ENCODE results near the gene EEF1AKMT4. TPM values are rescaled to one million over a fixed set of nuclear protein-coding genes. Genes with fewer than 3 reads are reported as not detected.

EEF1AKMT4 gene
- total RNA-seq (2014; rRNA removed), result 2.9 and 5.2 TPM in 2 replicates
- 3.9 TPM for polyA plus RNA-seq (2012)

DNA sequence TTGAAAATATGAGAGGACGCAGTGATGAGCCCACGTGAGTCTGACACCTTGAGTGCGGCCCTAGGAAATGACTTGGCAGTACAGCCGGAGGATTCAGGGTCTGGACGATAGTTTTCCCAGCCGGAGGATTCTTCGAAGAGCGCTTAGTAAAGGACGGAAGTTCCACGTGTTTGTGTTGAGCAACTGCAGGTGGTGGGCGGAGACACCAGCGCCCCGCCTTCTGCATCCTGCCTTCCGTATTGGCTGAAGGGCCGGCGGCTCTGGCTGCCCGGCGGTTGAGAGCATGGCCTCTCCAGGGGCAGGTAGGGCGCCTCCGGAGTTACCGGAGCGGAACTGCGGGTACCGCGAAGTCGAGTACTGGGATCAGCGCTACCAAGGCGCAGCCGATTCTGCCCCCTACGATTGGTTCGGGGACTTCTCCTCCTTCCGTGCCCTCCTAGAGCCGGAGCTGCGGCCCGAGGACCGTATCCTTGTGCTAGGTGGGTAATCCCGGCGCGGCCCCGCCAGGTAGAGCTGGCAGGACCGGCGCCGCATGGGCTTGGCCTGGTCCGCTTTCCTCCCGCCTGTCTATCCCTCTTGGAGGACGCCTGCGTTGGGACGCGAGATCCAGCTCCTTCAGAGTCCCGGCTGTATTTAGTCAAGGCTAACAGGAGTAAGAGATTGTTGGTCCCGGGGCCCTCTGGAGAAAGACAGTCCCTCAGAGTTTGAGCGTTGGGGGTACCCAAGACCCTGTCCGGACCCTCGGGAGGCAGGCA, at the start of gene EEF1AKMT4:
Gene EEF1AKMT4 (plus strand): TSS at position 261 of the 755 bp plus-strand sequence. CDS start 23 bp downstream, at position 284.
- DNase-seq (ENCODE audit: low read depth), result peak; percentile 97

DNA sequence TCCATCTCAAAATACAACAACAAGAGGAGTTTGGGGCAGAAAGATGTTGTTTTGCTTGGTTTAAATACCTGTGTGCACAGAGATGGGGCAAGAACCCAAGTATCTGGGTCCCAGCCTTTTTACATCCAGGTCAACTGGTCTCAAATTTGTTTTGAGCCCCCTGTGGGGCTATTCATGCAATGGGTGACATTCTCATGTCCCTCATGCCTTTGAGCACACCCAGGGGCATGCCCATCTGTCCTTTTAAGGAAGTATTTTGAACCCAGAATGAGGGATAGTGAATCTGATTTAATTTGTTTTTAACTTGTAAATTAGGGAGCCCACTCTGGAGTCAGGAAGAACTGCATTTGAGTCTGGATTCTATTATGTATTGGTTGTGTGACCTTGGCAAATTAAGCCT, 48.6 kb upstream of the EEF1AKMT4 start:
- DNase-seq (ENCODE audit: low read depth), result no peak

DNA sequence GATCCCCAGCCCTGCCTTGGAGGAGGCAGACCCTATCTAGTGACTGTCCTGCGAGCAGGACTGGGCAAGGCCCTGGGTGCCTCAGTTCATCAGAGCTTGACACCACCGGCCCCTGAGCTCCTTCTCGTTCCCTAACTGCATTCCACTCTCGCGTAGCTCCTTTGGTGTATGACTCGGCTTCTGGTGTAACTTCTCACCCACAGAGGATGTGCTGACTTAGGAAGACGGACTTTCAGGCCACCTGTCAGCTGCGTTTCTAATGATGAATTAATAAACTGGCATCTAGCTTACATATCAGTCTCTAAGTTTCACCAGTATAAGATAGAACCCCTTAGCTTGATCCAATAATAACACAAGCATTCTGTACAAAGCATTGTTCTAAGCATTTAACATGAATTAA, 45.9 kb upstream of the EEF1AKMT4 start:
- DNase-seq (ENCODE audit: low read depth), result peak; percentile 25

DNA sequence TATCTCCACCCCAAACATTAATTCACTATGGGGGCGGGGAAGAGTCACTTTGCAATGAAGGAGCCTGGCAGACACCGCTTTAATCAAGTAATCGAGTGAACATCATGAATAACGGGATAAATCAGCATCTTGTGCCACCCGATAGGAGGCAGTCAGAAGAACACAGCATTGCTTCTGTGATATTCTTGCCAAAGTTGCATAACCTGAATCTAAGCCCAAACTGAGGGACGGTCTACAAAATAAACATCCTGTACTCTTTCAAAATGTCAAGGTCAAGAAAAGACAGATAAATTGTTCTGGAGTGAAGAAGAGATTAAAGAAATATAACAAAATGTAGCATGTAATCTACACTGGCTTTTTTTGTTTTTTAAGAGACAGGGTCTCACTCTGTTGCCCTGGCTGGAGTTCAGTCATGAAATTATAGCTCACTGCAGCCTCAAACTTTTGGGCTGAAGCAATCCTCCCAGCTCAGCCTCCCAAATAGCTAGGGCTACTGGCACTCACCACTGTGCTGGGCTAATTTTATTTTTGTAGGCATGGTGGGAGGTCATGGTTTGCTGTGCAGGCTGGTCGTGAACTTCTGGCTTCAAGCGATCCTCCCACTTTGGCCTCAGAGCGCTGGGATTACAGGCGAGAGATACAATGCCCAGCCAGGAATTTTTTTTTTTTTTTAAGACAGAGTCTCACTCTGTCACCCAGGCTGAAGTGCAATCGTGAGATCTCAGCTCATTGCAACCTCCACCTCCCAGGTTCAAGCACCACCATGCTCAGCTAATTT, 40.1 kb upstream of the EEF1AKMT4 start:
- DNase-seq (ENCODE audit: low read depth), result no peak

DNA sequence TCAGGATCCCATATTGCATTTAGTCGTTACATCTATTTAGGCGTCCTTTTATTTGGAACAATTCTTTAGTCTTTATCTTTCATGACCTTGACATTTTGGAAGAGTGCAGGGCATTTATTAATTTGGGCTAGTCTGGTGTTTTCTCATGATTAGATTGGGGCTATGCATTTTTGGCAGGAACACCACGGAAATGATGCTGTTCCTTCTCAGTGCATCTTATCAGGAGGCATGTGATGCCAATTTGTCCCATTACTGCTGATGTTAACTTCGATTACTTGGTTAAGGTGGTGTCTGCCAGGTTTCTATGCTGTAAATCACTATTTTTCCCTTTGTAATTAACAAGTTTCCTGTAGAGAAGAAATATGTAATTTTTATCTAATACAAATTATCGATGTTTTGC, 38.2 kb upstream of the EEF1AKMT4 start:
- DNase-seq (ENCODE audit: low read depth), result no peak

DNA sequence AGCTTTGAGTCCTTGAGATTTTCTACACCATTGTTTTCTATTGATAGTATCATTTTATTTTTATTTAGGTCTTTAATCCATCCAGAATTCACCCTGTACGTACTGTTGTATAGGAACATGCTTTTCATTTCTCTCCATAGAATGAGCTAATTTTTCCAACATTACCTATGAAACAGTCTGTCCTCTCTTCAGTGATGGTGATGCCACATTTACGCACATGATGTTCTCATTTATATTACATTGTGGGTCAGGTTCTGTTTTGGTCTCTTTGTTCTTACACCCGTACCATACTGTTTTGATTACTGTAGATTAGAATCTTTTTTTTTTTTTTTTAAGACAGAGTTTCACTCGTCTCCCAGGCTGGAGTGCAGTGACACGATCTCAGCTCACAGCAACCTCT, 37.8 kb upstream of the EEF1AKMT4 start:
- DNase-seq (ENCODE audit: low read depth), result no peak

DNA sequence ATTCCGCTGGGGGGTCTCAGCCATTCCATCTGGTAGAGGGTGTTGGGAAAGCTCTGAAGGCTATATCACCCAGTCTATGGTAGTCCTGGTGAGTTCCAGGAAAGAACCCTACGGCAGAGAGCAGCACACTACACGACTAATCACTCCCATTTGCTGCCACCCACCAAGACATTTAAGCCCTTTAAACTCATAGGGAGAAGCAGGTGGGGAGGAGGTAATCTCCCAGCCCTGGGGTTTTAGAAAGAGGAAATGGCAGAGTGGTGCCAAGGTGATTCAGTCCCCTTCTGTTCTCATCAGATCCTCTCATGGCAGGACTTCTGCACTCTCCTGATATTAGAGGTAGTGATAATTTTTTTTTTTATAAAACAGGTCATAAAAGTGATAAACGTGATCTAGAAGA, 30.7 kb upstream of the EEF1AKMT4 start:
- no peak for DNase-seq (ENCODE audit: low read depth)

DNA sequence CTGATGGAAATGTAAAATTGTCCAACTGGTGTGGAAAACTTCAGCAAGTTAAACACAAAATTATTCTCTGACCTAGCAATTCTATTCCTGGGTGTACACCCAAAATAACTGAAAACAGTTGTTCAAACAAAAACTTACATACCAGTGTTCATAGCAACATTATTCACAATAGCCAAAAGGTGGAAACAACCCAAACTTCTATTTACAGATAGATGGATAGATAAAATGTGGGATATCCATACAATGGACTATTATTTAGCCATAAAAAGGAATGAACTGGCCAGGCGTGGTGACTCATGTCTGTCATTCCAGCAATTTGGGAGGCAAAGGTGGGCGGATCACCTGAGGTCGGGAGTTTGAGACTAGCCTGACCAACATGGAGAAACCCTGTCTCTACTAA, 27.0 kb upstream of the EEF1AKMT4 start:
- no peak for DNase-seq (ENCODE audit: low read depth)

DNA sequence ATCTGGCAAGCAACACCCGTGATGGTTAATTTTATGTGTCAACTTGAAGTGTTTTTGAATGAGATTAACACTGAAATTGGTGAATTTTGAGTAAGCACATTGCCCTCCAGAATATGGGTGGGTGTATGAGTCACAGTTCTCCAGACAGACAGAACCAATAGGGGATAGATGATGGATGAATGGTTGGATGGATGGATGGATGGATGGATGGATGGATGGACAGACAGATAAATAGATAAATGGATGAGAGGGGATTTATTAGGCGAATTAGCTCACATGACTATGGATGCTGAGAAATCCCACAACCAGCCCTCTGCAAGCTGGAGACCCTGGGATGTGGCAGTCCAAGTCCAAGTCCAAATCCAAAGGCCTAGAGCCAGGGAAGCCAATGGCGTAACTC, 25.5 kb upstream of the EEF1AKMT4 start:
- no peak for DNase-seq (ENCODE audit: low read depth)

DNA sequence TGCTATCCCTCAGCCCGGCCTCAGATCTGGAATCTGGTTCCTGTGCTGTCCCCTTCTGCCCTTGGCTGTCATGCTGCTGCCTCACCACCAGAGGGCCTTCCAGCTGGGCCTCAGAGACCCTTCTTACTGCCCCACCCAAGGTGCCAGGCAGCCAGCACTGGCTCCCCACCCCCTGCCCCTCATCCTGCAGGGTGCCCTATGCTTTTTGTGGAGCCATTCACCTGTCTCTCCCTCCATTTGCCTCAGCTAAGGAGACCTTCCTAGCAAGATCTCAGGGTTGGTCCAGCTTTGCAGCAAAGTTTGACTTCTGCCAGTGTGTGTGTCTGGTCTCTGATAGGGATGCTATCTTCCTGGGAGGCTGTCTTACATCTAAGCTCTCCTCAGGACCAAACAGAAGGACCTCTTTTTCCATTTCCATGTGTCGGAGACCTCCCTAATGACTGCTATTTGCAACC, 22.0 kb upstream of the EEF1AKMT4 start:
- DNase-seq (ENCODE audit: low read depth), result no peak

DNA sequence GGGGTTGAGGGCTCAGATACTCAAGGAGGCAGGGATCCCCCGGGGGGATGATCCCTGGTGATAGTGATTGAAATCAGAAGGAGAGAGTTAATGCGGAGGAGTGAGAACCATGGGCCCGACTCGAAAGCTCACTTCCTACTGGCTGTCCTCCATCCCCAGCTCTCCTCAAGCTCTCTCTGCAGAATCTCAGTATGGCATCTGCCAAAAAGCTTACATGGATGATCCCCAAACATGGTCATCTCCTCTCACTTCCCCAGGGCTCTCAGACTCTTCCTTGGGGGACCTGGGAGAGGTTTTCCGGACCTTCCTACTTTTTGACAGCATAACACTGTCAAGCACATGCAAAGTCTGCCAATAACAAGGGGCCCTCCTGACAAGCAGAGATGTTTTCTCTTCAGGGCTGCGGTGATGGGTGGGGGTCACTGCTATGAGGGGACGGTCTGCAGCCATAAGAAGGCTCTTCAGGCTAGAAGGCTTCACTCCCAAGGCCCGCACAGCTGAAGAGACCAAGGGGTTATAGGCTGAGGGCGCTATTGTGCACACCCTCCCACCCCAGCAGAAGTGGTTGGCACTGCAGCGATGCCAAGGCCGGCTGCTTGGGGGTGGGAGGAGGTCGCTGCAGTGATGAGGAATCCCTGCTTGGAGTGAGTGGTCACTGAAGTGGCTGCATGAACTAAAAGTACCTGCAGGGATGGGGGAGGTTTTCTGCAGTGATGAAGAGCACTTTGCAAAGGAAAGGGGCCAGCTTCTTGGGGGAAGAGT, 20.9 kb upstream of the EEF1AKMT4 start:
- no peak for DNase-seq (ENCODE audit: low read depth)

DNA sequence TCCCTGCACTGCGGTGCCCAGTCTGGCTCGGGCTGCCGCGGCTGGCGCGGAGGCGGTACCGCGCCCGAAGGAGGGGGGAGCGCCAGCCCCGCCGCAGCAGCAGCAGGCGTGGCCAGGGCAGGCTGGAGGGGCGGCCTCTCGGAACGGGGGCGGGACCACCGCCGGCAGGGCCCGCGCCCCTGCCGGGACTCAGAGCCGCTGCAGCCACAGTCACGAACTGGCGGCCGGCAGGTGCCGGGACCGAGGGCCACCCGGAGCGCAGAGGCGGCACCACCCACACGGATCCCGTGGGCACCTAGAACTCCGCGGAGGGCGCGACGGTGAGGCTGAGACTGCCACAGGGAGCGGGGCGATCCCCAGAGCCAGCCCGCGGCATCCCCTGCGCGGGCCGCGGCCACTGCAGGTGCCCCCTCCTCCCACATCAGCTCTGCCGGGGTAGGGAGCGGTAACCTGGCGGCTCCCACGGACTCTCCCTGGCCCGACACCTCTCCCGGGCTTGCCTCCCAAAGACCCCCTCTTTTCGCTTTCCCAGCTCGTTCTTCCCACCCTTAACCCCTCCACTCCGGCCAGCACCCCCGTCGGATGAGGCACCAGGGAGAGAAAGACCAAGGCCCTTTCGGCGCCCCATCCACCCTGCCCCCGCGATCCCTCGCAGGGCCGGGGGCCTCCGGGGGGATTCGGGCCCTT, 19.9 kb upstream of the EEF1AKMT4 start, which contains the start of gene VWA5B2:
Gene VWA5B2 (plus strand): TSS at position 192 of the 687 bp plus-strand sequence. CDS start 944 bp downstream, outside the sequence.
- no peak for DNase-seq (ENCODE audit: low read depth)

DNA sequence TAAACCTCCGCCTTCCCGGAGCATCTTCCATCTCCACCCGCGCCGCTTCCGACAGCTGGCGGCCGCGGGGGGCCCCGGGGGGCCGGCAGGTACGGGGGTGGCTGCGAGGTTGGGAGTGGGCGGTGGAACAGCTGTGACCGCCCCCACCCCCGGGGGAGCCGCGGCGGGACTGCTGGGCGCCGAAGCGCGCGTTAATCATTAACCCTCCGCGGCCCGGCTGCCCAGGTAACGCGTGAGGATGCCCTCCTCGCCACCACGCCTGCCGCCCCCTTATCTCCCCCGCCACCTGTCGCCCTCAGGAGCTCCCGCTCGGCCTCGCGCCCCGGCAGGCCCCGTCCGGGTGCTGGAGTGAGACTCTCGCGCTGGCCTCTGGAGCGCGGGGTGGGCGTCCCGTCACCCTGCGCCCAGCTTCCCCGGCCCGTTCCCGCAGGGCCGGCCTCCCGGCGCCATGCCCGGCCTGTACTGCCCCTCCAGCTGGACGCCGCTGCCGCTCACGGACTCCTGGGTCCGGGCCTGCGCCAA, 19.3 kb upstream of the EEF1AKMT4 start:
- no peak for DNase-seq (ENCODE audit: low read depth)

DNA sequence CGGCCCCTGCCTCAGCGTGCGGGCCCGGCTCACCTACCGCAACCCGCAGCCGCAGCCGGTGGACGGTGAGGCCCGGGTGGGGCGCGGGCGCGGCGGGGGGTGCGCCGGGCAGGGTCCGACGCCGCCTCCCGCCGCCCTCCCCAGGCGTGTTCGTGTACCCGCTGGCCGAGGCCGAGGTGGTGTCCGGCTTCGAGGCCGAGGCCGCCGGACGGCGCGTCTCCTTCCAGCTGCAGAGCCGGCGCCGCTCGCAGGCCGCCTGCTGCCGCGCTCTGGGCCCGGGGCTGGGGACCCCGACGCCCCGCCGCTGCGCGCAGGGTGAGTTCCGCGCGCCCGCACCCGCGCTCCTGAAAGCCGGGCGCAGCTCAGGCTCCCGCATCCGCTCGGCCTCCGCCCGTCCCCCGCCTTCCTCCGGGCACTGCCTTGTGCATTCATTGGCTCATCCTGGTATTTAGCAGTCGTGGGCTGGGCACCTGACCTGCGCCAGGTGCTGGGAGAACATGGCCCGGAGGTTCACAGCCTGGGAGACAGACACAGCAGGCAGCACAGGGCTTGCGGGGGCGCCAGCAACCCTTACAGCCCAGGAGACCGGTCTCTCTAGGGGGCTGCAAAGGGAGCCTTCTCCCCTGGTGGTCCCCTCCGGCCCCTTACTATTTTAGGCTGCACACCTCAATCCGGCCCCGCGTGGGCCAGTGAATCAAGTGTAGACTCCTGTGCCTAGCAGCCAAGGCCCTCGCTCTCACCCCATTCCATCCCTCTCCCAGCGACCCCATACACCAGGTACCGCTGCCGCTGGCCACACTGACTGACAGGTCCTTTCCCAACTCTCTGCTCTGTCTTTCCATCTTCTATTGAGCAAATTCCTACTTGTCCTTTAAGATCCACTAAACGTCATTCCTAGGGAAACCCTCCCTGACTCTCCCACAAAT, 18.6 kb upstream of the EEF1AKMT4 start:
- DNase-seq (ENCODE audit: low read depth), result no peak

DNA sequence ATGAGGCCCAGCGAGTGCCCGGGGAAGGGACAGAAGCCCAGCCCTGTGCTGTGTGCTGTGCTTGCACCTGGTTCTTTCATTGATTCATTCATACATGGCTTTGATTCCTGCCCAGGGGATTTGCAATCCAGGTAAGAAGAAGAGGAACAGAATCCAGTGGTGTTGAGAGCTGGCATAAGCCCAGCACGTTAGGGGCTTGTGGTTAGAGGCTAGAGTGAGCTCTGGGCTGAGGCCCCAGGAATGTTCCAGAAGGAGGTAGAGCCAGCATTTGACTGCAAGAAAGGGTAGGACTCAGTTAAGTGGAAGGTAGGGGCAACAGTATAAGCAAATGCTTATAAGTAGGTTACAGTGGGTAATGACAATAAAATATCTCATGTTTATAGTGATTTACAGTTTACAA, 17.8 kb upstream of the EEF1AKMT4 start:
- no peak for DNase-seq (ENCODE audit: low read depth)

DNA sequence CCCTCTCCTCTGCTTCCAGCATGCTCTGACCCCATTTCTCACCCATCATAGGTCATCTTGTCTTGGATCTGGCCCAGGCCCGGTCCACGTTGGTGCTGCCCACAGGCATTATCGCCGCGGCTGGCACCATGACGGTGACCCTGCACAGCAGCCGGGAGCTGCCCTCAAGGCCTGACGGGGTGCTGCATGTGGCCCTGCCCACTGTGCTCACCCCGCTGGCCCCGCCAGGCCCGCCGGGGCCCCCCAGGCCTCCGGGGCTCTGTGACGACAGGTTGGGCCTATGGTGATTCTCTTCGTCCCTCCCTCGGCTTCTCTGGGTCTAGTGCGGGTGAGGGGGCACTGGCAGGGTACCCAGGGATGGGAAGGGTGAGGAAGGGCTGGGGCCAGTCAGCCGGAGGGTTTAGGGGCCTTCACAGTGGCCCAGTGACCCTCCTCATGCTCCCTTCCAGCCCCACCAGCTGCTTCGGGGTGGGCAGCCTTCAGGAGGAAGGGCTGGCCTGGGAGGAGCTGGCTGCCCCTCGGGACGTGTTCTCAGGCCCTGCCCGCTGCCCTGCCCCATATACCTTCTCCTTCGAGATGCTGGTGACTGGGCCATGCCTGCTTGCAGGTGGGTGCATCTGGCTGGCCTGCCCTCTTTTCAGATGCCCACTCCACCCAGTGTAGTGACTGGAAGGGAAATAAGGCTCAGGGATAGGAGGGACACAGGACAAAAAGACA, 16.2 kb upstream of the EEF1AKMT4 start:
- no peak for DNase-seq (ENCODE audit: low read depth)

DNA sequence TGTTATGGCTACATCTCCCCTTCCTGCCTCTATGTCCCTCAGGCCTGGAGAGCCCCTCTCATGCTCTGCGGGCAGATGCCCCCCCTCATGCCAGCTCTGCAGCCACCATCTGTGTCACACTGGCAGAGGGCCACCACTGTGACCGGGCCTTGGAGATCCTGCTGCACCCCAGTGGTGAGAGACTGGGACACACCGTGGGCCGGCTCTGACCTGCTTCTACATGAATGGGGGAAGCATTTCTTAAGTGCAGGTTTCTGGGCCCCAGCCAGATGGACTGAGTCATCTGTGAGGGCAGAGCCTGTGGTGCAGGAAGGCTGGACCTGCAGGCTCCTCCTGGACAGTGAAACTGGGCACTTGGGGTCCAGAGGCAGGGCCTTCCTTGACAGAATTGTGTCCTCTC, 15.2 kb upstream of the EEF1AKMT4 start:
- peak; percentile 77 for DNase-seq (ENCODE audit: low read depth)

DNA sequence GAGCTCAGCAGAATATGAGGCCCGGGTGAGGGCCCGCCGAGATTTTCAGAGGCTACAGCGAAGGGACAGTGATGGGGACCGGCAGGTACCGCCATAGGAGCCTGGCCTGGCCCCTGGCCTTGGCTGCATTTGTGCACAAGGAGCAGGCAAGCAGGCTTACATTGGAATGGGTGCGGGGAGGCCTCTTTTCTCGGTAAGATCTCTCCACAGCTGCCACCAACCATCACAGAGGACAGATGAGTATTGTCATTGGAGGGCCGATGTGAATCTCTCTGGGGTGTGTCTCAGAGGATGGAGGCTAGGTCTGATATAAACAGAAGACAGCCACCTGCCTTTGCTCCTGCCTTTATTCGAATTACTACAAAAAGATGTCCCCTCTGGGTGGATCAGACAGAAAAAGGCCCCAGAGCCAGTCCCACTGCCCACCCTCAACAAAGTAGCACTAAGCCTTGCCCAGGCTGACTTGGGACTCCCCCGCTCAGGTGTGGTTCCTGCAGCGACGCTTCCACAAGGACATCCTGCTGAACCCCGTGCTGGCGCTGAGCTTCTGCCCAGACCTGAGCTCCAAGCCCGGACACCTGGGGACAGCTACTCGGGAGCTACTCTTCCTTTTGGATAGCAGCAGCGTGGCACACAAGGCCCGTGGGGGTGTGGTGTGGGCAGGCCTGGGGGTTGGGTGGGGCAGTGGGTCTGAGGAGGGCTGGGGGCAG, 14.6 kb upstream of the EEF1AKMT4 start:
- no peak for DNase-seq (ENCODE audit: low read depth)

All from LHCN-M2 (cell line).